ENCODE measurements around the gene SEMA5A. TPM values are rescaled to one million over a fixed set of nuclear protein-coding genes. Genes with fewer than 3 reads are reported as not detected.

SEMA5A gene
- total and polyA plus RNA-seq, 5 experiments from 2014 or later, result not detected

GRCh38 chr5:9387879-9388278, 158.0 kb downstream of the SEMA5A start:
- Mint-ChIP-seq H3K27ac (no peak overlapping the region), H3K36me3 (no peaks in the 10 kb centered on the region), H3K4me3 (no peak overlapping the region), H3K9me3 (peaks cover 0 to 26% (median 3%) of the 10 kb centered on the region in 9 donors), H3K4me1 (no peaks in the 10 kb centered on the region), H3K27me3 (peaks cover 0 to 3% (median 0%) of the 10 kb centered on the region in 5 donors)
- POLR2A ChIA-PET, result no interaction called here
- no peak for ATAC-seq
- DNase-seq, result no peak

DNA sequence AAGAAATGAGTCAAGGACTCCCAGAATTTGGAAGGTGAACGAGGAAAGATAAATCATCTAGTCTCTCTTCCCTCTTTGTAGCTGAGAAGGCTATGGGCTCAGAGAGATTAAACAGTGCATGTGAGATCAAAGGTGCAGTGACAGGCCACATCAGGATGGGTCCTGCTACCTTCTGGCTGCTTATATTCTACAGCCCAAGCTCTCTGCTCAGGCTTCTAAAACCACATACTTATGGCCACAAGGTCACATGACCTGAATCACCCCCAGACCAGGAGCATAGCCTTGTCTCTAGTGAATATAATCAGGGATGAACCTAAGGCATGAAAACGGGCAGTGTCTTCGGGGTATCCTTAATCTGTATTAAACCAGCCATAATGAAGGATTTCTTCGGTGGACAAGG, 158.9 kb downstream of the SEMA5A start:
- H3K27me3 Mint-ChIP-seq, result peaks cover 0 to 3% (median 0%) of the 10 kb centered on the region in 5 donors
- no peaks in the 10 kb centered on the region for H3K4me1 Mint-ChIP-seq
- no peaks in the 10 kb centered on the region for H3K36me3 Mint-ChIP-seq
- POLR2A ChIA-PET, result no interaction called here
- H3K27ac Mint-ChIP-seq, result no peak overlapping the region
- ATAC-seq (no peak), DNase-seq (no peak)
- H3K4me3 Mint-ChIP-seq, result no peak overlapping the region
- peaks cover 0 to 22% (median 3%) of the 10 kb centered on the region in 9 donors for H3K9me3 Mint-ChIP-seq

DNA sequence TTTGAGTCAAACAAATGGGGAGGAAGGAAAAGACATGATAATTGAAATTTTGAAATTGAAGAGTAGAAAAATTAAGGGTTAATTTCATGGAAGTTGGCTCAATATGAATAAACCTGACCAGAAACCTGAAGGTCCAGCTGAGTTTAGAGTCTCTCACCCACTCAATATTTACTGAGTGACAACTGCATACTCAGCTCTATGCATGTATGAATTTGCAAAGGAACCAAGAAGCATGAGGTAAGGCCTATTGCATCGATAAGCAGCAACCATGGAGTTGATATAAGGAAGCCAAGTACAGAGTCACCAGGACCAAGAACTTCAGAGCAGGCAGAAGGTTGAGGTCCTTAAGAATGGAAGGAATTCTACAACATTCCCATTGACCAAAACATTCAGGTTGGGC, 163.4 kb downstream of the SEMA5A start:
- H3K4me1 Mint-ChIP-seq, result no peaks in the 10 kb centered on the region
- no peaks in the 10 kb centered on the region for H3K36me3 Mint-ChIP-seq
- POLR2A ChIA-PET, result no interaction called here
- H3K4me3 Mint-ChIP-seq, result no peak overlapping the region
- H3K27ac Mint-ChIP-seq, result no peak overlapping the region
- peaks cover 0 to 1% (median 0%) of the 10 kb centered on the region in 5 donors for H3K27me3 Mint-ChIP-seq
- DNase-seq (no peak), ATAC-seq (no peak)
- peaks cover 0 to 9% (median 2%) of the 10 kb centered on the region in 9 donors for H3K9me3 Mint-ChIP-seq

DNA sequence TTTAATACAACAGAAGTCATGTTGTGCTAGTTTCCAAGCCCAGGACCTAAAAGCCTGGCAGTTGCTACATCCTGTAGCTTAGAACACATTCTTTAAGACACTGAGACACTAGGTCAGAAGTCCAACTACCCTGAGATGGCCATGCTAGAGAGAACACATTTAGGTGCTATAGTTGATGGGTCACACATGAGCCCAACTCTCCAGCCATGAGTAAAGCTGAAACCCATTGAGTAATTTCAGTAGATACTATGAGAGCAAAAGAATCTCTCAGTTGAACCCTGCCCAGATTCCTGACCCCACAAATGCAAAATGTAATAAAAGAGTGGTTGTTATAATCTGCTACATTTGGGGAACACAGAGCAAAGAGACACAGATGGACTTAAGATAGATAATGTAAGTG, 164.4 kb downstream of the SEMA5A start:
- Mint-ChIP-seq H3K4me1 (no peaks in the 10 kb centered on the region), H3K27ac (no peak overlapping the region), H3K9me3 (peaks cover 0 to 15% (median 2%) of the 10 kb centered on the region in 9 donors), H3K4me3 (no peak overlapping the region), H3K27me3 (peaks cover 0 to 4% (median 0%) of the 10 kb centered on the region in 5 donors), H3K36me3 (peaks cover 0 to 3% (median 0%) of the 10 kb centered on the region in 3 donors)
- ATAC-seq (no peak), DNase-seq (no peak)
- POLR2A ChIA-PET, result no interaction called here

- H3K27ac Mint-ChIP-seq, result no peak overlapping the region
- no peaks in the 10 kb centered on the region for H3K4me1 Mint-ChIP-seq
Observed at GRCh38 chr5:9380109-9380508, 165.8 kb downstream of the SEMA5A start.

GRCh38 chr5:9376363-9377117, 169.3 kb downstream of the SEMA5A start:
- H3K27ac Mint-ChIP-seq, result no peak overlapping the region
- DNase-seq (no peak), ATAC-seq (no peak)
- H3K4me3 Mint-ChIP-seq, result no peak overlapping the region
- H3K36me3 Mint-ChIP-seq, result peaks cover 0 to 7% (median 0%) of the 10 kb centered on the region in 3 donors
- H3K4me1 Mint-ChIP-seq, result no peaks in the 10 kb centered on the region
- POLR2A ChIA-PET, result no interaction called here
- H3K27me3 Mint-ChIP-seq, result peaks cover 0 to 7% (median 0%) of the 10 kb centered on the region in 5 donors
- H3K9me3 Mint-ChIP-seq, result peaks cover 0 to 34% (median 4%) of the 10 kb centered on the region in 9 donors

More at GRCh38 chr5:9380109-9380508, 165.8 kb downstream of the SEMA5A start:
- Mint-ChIP-seq H3K36me3 (peaks cover 0 to 7% (median 0%) of the 10 kb centered on the region in 3 donors), H3K4me3 (no peak overlapping the region), H3K9me3 (peaks cover 0 to 22% (median 2%) of the 10 kb centered on the region in 9 donors), H3K27me3 (peaks cover 0 to 7% (median 0%) of the 10 kb centered on the region in 5 donors)
- POLR2A ChIA-PET, result no interaction called here
- ATAC-seq, result no peak
- no peak for DNase-seq

GRCh38 chr5:9375756-9376155, 170.1 kb downstream of the SEMA5A start:
- ATAC-seq (no peak), DNase-seq (no peak)
- Mint-ChIP-seq H3K4me1 (no peaks in the 10 kb centered on the region), H3K4me3 (no peak overlapping the region), H3K36me3 (peaks cover 0 to 7% (median 0%) of the 10 kb centered on the region in 3 donors), H3K27me3 (peaks cover 0 to 7% (median 0%) of the 10 kb centered on the region in 5 donors), H3K27ac (no peak overlapping the region), H3K9me3 (peaks cover 0 to 29% (median 4%) of the 10 kb centered on the region in 9 donors)
- POLR2A ChIA-PET, result no interaction called here

DNA sequence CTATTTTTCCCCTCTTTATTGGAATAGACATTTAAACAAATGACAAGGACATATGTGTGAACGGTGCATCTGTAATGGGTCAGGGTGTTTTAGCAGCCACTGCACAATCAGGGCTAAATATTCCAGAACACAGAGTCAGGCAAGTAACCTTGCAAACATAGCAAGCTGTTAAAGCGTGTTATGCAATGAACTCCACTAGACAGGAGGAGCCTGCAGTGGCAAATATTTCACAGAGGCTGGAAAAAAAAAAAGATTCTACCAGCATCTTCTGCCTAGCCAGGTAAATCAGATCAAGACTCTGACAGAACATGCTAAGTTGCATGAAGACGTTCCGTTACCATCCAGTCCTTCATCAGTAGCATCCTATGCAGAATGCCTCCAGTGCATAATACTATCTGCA, 171.8 kb downstream of the SEMA5A start:
- DNase-seq (no peak), ATAC-seq (no peak)
- H3K27ac Mint-ChIP-seq, result no peak overlapping the region
- H3K4me3 Mint-ChIP-seq, result no peak overlapping the region
- peaks cover 0 to 7% (median 0%) of the 10 kb centered on the region in 5 donors for H3K27me3 Mint-ChIP-seq
- H3K4me1 Mint-ChIP-seq, result no peaks in the 10 kb centered on the region
- H3K36me3 Mint-ChIP-seq, result peaks cover 0 to 7% (median 0%) of the 10 kb centered on the region in 3 donors
- POLR2A ChIA-PET, result no interaction called here
- H3K9me3 Mint-ChIP-seq, result peaks cover 0 to 34% (median 5%) of the 10 kb centered on the region in 9 donors

- DNase-seq, result no peak
- H3K9me3 Mint-ChIP-seq, result peaks cover 0 to 34% (median 4%) of the 10 kb centered on the region in 9 donors
- peaks cover 0 to 7% (median 0%) of the 10 kb centered on the region in 3 donors for H3K36me3 Mint-ChIP-seq
- peaks cover 0 to 7% (median 0%) of the 10 kb centered on the region in 5 donors for H3K27me3 Mint-ChIP-seq
- no peaks in the 10 kb centered on the region for H3K4me1 Mint-ChIP-seq
- ATAC-seq, result no peak
- POLR2A ChIA-PET, result no interaction called here
- no peak overlapping the region for H3K27ac Mint-ChIP-seq
- H3K4me3 Mint-ChIP-seq, result no peak overlapping the region
Observed at GRCh38 chr5:9373571-9373970, 172.3 kb downstream of the SEMA5A start.

GRCh38 chr5:9370256-9370655, 175.6 kb downstream of the SEMA5A start:
- DNase-seq, result no peak
- H3K4me1 Mint-ChIP-seq, result no peaks in the 10 kb centered on the region
- no peak for ATAC-seq
- no peaks in the 10 kb centered on the region for H3K27me3 Mint-ChIP-seq
- peaks cover 0 to 20% (median 8%) of the 10 kb centered on the region in 9 donors for H3K9me3 Mint-ChIP-seq
- no peaks in the 10 kb centered on the region for H3K36me3 Mint-ChIP-seq
- H3K27ac Mint-ChIP-seq, result no peak overlapping the region
- H3K4me3 Mint-ChIP-seq, result no peak overlapping the region
- POLR2A ChIA-PET, result no interaction called here

- no peak overlapping the region for H3K4me3 Mint-ChIP-seq
- DNase-seq (no peak), ATAC-seq (no peak)
- no peaks in the 10 kb centered on the region for H3K4me1 Mint-ChIP-seq
- no peak overlapping the region for H3K27ac Mint-ChIP-seq
- H3K9me3 Mint-ChIP-seq, result peaks cover 0 to 20% (median 7%) of the 10 kb centered on the region in 9 donors
- H3K36me3 Mint-ChIP-seq, result no peaks in the 10 kb centered on the region
- no peaks in the 10 kb centered on the region for H3K27me3 Mint-ChIP-seq
- POLR2A ChIA-PET, result no interaction called here
Observed at GRCh38 chr5:9365512-9365911, 180.4 kb downstream of the SEMA5A start.

DNA sequence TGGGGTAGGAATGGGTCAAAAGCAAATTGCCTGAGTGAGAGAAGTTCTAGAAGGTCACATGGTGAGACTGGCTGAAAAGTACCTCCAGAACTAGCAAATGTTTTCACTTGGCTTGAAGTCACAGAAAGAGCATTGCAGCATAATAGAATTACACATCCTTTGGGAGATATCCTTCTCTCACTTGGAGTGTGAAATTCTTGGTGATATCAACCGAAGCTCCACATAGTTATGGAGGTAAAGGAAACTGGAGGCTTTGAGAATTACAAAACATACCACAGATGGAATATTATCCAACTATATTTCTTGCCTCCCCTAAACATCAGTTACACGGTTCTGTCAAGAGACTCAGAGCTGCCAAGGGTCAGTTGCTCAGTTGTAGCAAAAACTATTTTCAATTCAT, 182.4 kb downstream of the SEMA5A start:
- no peaks in the 10 kb centered on the region for H3K27me3 Mint-ChIP-seq
- H3K4me3 Mint-ChIP-seq, result no peak overlapping the region
- H3K36me3 Mint-ChIP-seq, result no peaks in the 10 kb centered on the region
- peaks cover 0 to 14% (median 0%) of the 10 kb centered on the region in 9 donors for H3K9me3 Mint-ChIP-seq
- no peaks in the 10 kb centered on the region for H3K4me1 Mint-ChIP-seq
- no peak overlapping the region for H3K27ac Mint-ChIP-seq
- no peak for DNase-seq
- no peak for ATAC-seq
- POLR2A ChIA-PET, result no interaction called here

- H3K27ac Mint-ChIP-seq, result no peak overlapping the region
- H3K36me3 Mint-ChIP-seq, result no peaks in the 10 kb centered on the region
- H3K4me1 Mint-ChIP-seq, result no peaks in the 10 kb centered on the region
- H3K27me3 Mint-ChIP-seq, result peaks cover 0 to 4% (median 0%) of the 10 kb centered on the region in 5 donors
- POLR2A ChIA-PET, result no interaction called here
- H3K9me3 Mint-ChIP-seq, result peaks cover 0 to 19% (median 0%) of the 10 kb centered on the region in 9 donors
- no peak overlapping the region for H3K4me3 Mint-ChIP-seq
- no peak for DNase-seq
- no peak for ATAC-seq
Observed at GRCh38 chr5:9363026-9363425, 182.8 kb downstream of the SEMA5A start.
